Thymus (tissue), 11 donors: ENCODE results near the gene CLEC19A. TPM values are rescaled to one million over a fixed set of nuclear protein-coding genes. Genes with fewer than 3 reads are reported as not detected.
"Not testable (repeated sequence)": the region's sequence is repeated elsewhere in the genome, so short reads cannot be mapped to it uniquely, and the experiment has no call there.

Experiments
- DNase-seq, 9 donors: peaks; one replicate each; pipeline ENCODE4 v3.0.0-alpha.2; 2013; ENCODE audit warnings: low spot score in 9 of 9, low read depth in 6 of 9, missing footprints in 1 of 9
- H3K27ac ChIP-seq, 2 donors: one replicate each; pipeline ENCODE4 v1.5.1; 2013; ENCODE audit warnings: control low read depth in 1 of 2, low read depth in 1 of 2, low read length in 1 of 2, mild to moderate bottlenecking in 1 of 2, moderate library complexity in 1 of 2
- H3K27me3 ChIP-seq, 2 donors: one replicate each; pipeline ENCODE4 v1.5.1; 2013; ENCODE audit warnings: low read length in 1 of 2; ENCODE audit not compliant: control insufficient read depth in 2 of 2, insufficient read depth in 1 of 2
- H3K36me3 ChIP-seq, 2 donors: one replicate each; pipeline ENCODE4 v1.5.1; 2013; ENCODE audit warnings: low read length in 1 of 2, mild to moderate bottlenecking in 1 of 2, moderate library complexity in 1 of 2; ENCODE audit not compliant: control insufficient read depth in 2 of 2, insufficient read depth in 2 of 2
- H3K4me1 ChIP-seq, 2 donors: one replicate each; pipeline ENCODE4 v1.5.1; 2013; ENCODE audit warnings: low read length in 2 of 2; ENCODE audit not compliant: control insufficient read depth in 2 of 2, insufficient read depth in 2 of 2
- H3K4me3 ChIP-seq, 2 donors: one replicate each; pipeline ENCODE4 v1.5.1; 2013; ENCODE audit warnings: low read length in 2 of 2, control low read depth in 1 of 2, mild to moderate bottlenecking in 1 of 2
- H3K9me3 ChIP-seq, 2 donors: one replicate each; pipeline ENCODE4 v1.5.1; 2013; ENCODE audit warnings: low read length in 1 of 2, mild to moderate bottlenecking in 1 of 2; ENCODE audit not compliant: control insufficient read depth in 2 of 2, insufficient read depth in 1 of 2
- WGBS: extraction: QIAGEN DNeasy Blood & Tissue Kit; methylation state at CpG from one replicate; pipeline ENCODE4 v1.1.7; 2013; 5-methylcytosine and 5-hydroxymethylcytosine counted together
- polyA plus RNA-seq: library from polyadenylated mRNA; stranded (reverse); fragments of 200-250 nt; gene quantifications from one replicate; pipeline ENCODE4 v1.2.3, GENCODE V29; 2013
- total RNA-seq: library from RNA; stranded (reverse); fragments of 120-200 nt; gene quantifications from one replicate; pipeline ENCODE4 v1.2.4, GENCODE V29; 2013
- donor health status: healthy.

Gene CLEC19A
- total and polyA plus RNA-seq, 2 donors: 0.05 to 0.09 TPM

DNA sequence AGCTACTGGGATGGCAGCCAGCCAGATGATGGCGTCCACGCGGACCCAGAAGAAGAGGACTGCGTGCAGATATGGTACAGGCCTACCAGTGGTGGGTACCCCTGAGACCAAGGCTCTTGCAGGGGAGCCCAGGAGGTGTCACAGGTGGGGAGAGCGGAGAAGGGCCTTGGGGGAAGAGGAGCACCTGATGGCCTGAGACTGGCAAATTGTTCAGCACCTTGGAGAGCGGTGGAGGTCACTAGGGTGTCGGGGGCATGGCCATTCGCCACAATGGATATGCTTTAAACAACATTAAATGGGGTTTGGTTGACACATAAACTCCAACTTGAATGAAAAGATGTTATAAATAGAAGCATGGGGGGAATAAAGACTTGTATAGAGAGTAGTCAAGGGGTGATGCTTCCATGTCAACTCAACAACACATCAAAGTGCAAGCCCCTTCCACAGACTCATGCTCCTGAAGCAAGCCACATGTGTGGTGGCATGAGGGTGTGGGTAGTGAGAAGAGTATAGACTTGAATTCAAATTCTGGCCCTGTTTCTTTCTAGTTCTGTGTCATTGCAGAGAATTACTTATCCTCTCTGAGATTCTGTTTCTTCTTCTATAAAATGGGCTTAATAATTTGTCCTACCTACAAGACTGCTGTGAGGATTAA is 22.2 kb downstream of the CLEC19A start:
- no peak overlapping the region for H3K4me3 ChIP-seq
- no peaks in the 10 kb centered on the region for H3K9me3 ChIP-seq
- no peak overlapping the region for H3K27ac ChIP-seq
- DNase-seq: peak in 1 of 9 donors; percentile 0
- no peaks in the 10 kb centered on the region for H3K36me3 ChIP-seq
- WGBS: 78% methylated on average over 8 of the region's 8 CpGs
- H3K4me1 ChIP-seq: no peaks in the 10 kb centered on the region
- no peaks in the 10 kb centered on the region for H3K27me3 ChIP-seq

DNA sequence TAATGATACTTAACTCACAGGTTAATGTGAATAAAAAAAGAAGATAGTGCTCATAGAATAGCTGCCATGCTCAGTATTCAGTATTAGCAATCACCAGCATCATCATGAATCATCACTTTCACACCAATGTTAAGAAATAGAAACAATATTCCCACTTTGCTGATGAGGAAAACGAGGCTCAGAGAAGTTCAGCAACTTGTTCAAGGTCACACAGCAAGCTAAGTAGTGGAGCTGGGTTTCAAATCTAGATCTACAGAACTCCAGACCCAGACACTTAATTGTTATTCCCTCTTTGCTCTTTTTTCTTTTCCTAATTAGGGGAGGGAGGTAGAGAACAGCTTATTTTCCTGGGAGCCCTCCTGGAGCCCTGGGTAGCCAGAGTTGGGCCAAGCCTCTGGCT is 22.9 kb downstream of the CLEC19A start:
- no peak for DNase-seq
- Histone ChIP-seq H3K27me3 (no peaks in the 10 kb centered on the region), H3K36me3 (no peaks in the 10 kb centered on the region), H3K27ac (no peak overlapping the region), H3K4me1 (no peaks in the 10 kb centered on the region), H3K9me3 (no peaks in the 10 kb centered on the region), H3K4me3 (no peak overlapping the region)
- WGBS: 73% methylated on average over 1 of the region's 1 CpG

DNA sequence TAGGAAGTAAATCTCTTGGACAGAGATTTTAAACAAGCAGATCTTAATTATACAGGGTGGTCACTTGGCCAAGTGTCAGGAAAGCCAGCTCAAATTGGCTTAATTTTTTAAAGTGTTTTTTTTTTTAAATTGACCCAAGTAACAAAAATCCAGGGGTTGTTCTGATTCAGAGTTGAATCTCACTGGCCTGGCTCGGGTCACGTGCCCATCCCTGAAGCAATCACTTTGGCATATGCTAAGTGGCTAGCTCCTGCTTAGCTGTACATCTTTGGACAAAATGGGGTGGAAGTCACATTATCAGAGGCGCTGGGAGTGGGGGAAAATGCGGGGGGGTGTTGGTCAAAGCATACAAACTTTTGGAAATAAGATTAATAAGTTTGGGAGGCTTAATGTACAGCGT is 23.6 kb downstream of the CLEC19A start:
- WGBS: 90% methylated on average over 5 of the region's 5 CpGs
- no peak for DNase-seq
- Histone ChIP-seq H3K27me3 (no peaks in the 10 kb centered on the region), H3K4me1 (no peaks in the 10 kb centered on the region), H3K27ac (no peak overlapping the region), H3K36me3 (no peaks in the 10 kb centered on the region), H3K4me3 (no peak overlapping the region), H3K9me3 (no peaks in the 10 kb centered on the region)

DNA sequence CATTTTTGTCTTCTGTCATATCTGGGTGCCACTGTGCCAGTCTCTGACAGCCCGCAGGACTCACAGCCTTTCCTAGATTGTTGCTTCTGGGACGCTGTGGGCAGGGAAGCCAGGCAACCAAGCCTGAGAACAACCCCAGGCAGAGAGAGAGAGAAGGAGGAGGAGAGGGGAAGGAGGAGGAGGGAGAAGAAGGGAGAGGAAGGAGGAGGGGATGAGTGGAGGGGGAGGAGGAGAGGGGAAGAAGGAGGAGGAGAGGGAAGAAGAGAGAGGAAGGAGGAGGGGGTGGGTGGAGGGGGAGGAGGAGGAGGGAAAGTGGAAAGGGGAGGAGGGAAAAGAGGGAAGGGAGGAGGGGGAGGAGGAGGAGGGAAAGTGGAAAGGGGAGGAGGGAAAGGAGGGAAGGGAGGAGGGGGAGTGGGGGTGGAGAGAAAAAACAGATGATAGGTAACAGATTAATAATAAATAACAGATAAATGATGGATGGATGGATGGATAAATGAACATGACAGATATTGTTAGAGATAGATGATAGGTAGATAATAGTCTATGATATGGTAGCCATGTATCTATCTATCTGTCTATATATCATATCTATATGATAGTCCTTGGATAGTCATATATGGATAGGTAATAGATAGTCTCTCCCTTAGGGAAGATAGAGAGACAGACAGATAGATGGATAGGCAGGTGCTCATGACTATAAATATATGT is 29.3 kb downstream of the CLEC19A start:
- Histone ChIP-seq H3K27me3 (no peaks in the 10 kb centered on the region), H3K4me1 (no peaks in the 10 kb centered on the region), H3K27ac (no peak overlapping the region), H3K9me3 (no peaks in the 10 kb centered on the region), H3K36me3 (no peaks in the 10 kb centered on the region), H3K4me3 (no peak overlapping the region)
- DNase-seq: no peak
- WGBS: 83% methylated on average over 2 of the region's 2 CpGs

DNA sequence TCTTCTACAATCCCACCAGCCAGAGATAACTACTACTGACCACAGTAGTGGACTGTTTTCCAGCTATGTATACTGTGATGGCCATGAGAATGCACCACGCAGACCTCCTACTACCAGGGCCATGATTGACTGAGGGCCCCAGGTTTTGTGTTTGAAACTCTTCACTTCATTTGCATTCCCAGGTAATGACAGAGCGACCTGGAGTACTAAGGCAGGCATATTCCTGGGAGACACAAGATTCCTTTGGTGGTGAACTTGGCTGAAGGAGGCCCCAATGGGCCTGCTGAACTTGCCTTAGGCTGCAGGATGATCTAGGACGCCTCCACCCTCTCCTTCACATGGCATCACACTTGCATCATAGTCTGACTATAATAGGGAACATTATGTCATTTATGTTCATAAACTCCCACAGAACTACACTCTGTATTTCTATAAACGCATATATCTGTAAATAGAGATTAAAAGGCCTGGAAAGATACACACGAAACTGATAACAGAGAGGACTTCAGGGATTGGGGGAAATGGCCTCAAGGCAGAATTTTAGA is 30.4 kb downstream of the CLEC19A start:
- no peak overlapping the region for H3K27ac ChIP-seq
- WGBS: 89% methylated on average over 5 of the region's 5 CpGs
- H3K4me3 ChIP-seq: no peak overlapping the region
- no peaks in the 10 kb centered on the region for H3K36me3 ChIP-seq
- H3K27me3 ChIP-seq: no peaks in the 10 kb centered on the region
- no peaks in the 10 kb centered on the region for H3K4me1 ChIP-seq
- H3K9me3 ChIP-seq: no peaks in the 10 kb centered on the region
- DNase-seq: no peak

DNA sequence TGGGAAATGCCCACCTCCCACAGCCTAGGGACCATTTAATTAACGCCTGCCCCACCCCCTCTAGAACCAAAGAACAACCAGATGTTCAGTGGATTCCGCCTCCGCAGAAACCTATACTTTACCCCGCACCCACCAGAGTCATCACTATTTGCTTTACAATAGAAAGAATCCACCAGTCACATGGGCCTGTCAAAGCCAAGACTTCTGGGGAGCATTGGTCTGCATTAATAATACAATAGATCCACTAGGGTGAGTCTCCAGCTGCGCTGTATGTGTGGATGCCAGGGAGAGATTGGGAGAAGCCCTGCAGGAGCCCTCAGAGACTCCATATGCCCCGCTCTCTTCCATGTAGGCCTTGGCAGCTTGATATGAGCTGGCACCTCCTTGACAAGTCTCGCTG is 31.3 kb downstream of the CLEC19A start:
- no peak for DNase-seq
- no peak overlapping the region for H3K4me3 ChIP-seq
- no peaks in the 10 kb centered on the region for H3K9me3 ChIP-seq
- H3K27me3 ChIP-seq: no peaks in the 10 kb centered on the region
- H3K36me3 ChIP-seq: no peaks in the 10 kb centered on the region
- WGBS: 58% methylated on average over 7 of the region's 7 CpGs
- H3K27ac ChIP-seq: no peak overlapping the region
- no peaks in the 10 kb centered on the region for H3K4me1 ChIP-seq

DNA sequence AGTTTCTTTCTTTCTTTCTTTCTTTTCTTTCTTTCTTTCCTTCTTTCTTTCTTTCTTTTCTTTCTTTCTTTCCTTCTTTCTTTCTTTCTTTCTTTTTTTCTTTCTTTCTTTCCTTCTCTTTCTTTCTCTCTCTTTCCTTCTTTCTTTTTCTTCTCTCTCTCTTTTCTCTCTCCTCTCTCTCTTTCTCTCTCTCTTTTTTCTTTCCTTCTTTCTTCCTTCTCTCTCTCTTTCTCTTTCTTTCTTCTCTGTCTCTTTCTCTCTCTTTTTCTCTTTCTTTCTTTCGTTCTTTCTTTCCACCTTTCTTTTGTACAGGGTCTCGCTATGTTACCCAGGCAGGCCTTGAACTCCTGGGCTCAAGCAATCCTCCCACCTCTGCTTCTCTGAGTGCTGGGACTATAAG is 35.7 kb downstream of the CLEC19A start:
- not testable (repeated sequence) for H3K36me3 ChIP-seq, H3K27ac ChIP-seq, DNase-seq, H3K4me3 ChIP-seq, H3K27me3 ChIP-seq, H3K9me3 ChIP-seq, H3K4me1 ChIP-seq
- WGBS: 90% methylated on average over 2 of the region's 2 CpGs

DNA sequence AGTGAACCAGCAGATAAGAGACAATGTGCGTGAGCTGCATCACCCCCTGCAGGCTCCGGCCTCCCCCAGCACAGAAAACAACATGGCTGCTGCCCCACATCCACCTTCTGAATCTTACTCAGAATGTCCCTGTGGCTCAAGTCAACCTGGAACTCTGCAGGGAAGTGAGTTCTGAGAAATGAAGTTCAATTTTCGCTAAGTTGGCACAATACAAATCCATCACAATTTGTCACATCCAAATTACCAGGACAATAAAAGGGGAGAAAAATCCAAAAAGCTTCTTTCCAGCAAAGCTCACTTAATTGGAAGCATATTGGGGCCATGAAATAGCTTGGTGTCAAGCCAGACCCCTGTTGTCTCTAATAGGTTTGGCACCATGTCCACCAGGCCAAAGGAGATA is 38.1 kb downstream of the CLEC19A start:
- no peak overlapping the region for H3K27ac ChIP-seq
- no peaks in the 10 kb centered on the region for H3K4me1 ChIP-seq
- 92% methylated on average over 3 of the region's 3 CpGs for WGBS
- no peak for DNase-seq
- H3K36me3 ChIP-seq: no peaks in the 10 kb centered on the region
- no peaks in the 10 kb centered on the region for H3K27me3 ChIP-seq
- H3K4me3 ChIP-seq: no peak overlapping the region
- no peaks in the 10 kb centered on the region for H3K9me3 ChIP-seq

DNA sequence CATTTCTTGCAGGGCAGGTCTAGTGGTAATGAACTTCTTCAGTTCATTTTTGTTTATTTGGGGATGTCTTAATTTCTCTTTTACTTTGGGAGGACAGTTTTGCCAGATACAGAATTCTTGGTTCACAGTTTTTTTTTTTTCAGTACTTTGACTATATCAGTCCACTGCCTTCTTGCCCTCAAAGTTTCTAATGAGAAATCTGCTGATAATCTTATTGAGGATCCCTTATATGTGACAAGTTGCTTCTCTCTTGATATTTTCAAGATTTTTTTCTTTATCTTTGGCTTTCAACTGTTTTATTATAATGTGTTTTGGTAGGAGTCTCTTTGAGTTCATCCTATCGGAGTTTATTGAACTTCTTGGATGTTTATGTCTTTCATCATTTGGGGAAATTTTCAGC is 42.8 kb downstream of the CLEC19A start:
- Histone ChIP-seq H3K4me3 (no peak overlapping the region), H3K4me1 (no peaks in the 10 kb centered on the region), H3K27ac (no peak overlapping the region), H3K36me3 (no peaks in the 10 kb centered on the region), H3K27me3 (no peaks in the 10 kb centered on the region), H3K9me3 (no peaks in the 10 kb centered on the region)
- no peak for DNase-seq
- 97% methylated on average over 1 of the region's 1 CpG for WGBS
